ENCODE data around the gene MS4A1. TPM values are rescaled to one million over a fixed set of nuclear protein-coding genes. Genes with fewer than 3 reads are reported as not detected.

The MS4A1 gene
- polyA plus RNA-seq, 1 experiment = not detected

DNA sequence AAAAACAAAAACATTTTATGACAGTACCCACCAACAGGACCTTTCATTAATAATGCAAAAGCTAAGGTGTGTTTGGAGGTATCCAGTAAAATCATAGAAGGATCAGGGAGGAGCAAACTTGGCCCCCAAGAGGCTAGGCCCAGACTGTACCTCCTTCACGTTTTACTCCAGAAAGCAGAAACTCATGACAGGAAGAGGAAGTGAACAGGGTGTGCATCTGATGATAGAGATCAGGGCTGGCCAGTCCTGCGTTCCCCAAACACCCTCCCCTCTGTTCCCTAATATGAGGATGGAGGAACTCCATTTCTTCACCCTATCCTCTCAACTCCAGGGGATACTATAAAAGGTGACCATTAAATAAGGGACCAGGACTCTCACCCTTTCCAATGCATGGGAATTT lies 26.7 kb downstream of the MS4A1 start:
- Histone ChIP-seq H3K4me3 (ENCODE audit: low read depth, low read length) (no peak overlapping the region), H3K36me3 (ENCODE audit: control insufficient read depth, insufficient read depth, low read length) (no peaks in the 10 kb centered on the region), H3K27me3 (ENCODE audit: control insufficient read depth, insufficient read depth, low read length) (no peaks in the 10 kb centered on the region)
- CTCF ChIA-PET = no interaction called here
- TF ChIP-seq, protein P1, sequence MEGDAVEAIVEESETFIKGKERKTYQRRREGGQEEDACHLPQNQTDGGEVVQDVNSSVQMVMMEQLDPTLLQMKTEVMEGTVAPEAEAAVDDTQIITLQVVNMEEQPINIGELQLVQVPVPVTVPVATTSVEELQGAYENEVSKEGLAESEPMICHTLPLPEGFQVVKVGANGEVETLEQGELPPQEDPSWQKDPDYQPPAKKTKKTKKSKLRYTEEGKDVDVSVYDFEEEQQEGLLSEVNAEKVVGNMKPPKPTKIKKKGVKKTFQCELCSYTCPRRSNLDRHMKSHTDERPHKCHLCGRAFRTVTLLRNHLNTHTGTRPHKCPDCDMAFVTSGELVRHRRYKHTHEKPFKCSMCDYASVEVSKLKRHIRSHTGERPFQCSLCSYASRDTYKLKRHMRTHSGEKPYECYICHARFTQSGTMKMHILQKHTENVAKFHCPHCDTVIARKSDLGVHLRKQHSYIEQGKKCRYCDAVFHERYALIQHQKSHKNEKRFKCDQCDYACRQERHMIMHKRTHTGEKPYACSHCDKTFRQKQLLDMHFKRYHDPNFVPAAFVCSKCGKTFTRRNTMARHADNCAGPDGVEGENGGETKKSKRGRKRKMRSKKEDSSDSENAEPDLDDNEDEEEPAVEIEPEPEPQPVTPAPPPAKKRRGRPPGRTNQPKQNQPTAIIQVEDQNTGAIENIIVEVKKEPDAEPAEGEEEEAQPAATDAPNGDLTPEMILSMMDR (IDR thresholded peaks at IDR 0.05; ENCODE audit: insufficient read depth, low read depth, low read length) = no peak
- DNase-seq (ENCODE audit: low read depth) = no peak
- POLR2A ChIA-PET = no interaction called here

DNA sequence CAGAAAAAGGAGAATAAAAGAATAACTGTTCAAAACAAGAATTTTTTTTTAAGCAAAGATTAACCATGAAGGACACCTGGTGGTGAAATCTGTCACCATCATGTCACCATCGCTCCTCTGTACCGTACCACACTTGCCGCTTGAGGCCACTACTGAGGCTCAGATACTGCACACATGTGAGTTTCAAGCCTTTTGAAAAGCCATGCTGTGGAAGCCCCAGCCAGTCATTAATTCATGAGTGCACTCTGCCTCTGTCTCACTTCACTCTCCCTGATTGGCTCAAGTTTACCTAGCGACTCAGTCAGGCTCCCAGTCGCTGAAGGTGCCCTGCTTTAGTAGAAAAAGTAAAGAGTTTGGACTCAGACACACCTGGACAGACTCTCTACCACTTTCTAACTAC lies 30.3 kb downstream of the MS4A1 start:
- POLR2A ChIA-PET = no interaction called here
- Histone ChIP-seq H3K27me3 (ENCODE audit: control insufficient read depth, insufficient read depth, low read length) (no peaks in the 10 kb centered on the region), H3K36me3 (ENCODE audit: control insufficient read depth, insufficient read depth, low read length) (no peaks in the 10 kb centered on the region), H3K4me3 (ENCODE audit: low read depth, low read length) (no peak overlapping the region)
- TF ChIP-seq, protein P1 (IDR thresholded peaks at IDR 0.05; ENCODE audit: insufficient read depth, low read depth, low read length) = no peak
- CTCF ChIA-PET = no interaction called here
- no peak for DNase-seq (ENCODE audit: low read depth)

DNA sequence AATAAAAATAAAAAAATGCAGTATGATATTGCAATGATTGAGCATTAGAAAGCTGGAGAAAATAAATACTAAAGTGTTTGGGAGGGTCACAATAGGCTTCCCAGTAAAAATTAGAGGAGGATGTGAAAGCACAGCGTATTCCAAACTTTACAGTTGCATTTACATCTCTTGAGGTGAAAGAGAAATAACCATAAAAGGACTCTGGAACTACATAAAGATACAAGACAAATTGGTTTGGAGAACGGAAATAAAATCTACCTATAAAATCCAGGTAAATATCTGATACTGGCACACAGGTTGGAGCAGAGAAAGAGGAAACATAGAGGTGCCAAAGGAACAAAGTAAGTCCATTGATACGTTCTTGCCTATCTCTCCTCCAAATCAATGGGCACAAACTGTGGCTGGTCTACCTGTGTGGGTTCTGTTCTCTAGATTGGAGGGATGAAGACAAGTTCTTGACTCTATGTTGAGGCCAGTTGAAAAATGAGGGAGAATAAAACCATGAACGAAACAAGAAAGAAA lies 36.9 kb downstream of the MS4A1 start, which contains the start of gene MS4A12:
TSS of gene MS4A12 (plus strand) at position 291 of the 522 bp plus-strand sequence. CDS start 4,541 bp downstream, outside the sequence.
- Histone ChIP-seq H3K4me3 (ENCODE audit: low read depth, low read length) (no peak within 1 kb of the TSS), H3K36me3 (ENCODE audit: control insufficient read depth, insufficient read depth, low read length) (no peaks in the 10 kb centered on the region), H3K27me3 (ENCODE audit: control insufficient read depth, insufficient read depth, low read length) (no peaks in the 10 kb centered on the region)
- ChIA-PET POLR2A (no interaction called here), CTCF (no interaction called here)
- TF ChIP-seq, protein P1 (IDR thresholded peaks at IDR 0.05; ENCODE audit: insufficient read depth, low read depth, low read length) = no peak
- no peak for DNase-seq (ENCODE audit: low read depth)

DNA sequence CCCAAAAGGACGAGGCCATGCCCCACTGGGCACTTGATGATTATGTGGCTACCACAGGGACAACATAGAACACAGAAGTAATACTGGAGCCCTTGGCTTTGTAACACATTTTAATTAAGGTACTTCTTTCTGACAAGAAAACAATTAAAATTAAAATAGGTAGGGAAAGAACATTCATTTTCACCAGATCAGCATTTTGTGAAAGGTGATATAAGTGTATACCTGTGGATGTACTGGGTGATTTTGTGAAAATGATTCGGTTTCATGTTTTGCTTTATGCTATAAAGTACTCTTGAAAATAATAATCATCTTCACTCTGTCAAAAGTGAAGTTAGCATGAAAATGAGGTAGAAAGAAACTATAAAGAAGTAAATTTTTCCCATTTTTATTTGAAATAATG lies 37.8 kb downstream of the MS4A1 start:
- DNase-seq (ENCODE audit: low read depth) = no peak
- H3K27me3 ChIP-seq (ENCODE audit: control insufficient read depth, insufficient read depth, low read length) = no peaks in the 10 kb centered on the region
- ChIA-PET CTCF (no interaction called here), POLR2A (no interaction called here)
- no peak overlapping the region for H3K4me3 ChIP-seq (ENCODE audit: low read depth, low read length)
- H3K36me3 ChIP-seq (ENCODE audit: control insufficient read depth, insufficient read depth, low read length) = no peaks in the 10 kb centered on the region
- TF ChIP-seq, protein P1 (IDR thresholded peaks at IDR 0.05; ENCODE audit: insufficient read depth, low read depth, low read length) = no peak

DNA sequence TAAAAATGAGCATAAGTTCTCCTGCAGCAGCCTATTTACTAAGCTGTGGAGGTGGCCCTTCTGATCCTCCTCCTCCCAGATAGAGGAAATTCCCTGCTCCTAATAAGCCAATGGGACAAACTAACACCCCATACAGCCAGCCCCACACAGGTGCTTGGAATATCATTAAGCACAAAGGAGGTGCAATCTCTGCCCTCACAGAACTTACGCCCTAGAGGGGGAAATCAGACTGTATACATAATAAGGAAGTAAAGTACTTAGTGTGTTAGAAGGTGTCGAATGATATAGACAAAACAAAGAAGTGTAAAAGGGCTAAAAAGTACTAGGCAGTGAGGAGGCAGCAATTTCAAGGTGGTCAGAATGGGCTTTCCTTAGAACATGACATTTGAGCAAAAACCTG lies 42.8 kb downstream of the MS4A1 start:
- Histone ChIP-seq H3K4me3 (ENCODE audit: low read depth, low read length) (no peak overlapping the region), H3K36me3 (ENCODE audit: control insufficient read depth, insufficient read depth, low read length) (no peaks in the 10 kb centered on the region), H3K27me3 (ENCODE audit: control insufficient read depth, insufficient read depth, low read length) (no peaks in the 10 kb centered on the region)
- DNase-seq (ENCODE audit: low read depth) = no peak
- TF ChIP-seq, protein P1 (IDR thresholded peaks at IDR 0.05; ENCODE audit: insufficient read depth, low read depth, low read length) = no peak
- ChIA-PET CTCF (no interaction called here), POLR2A (no interaction called here)

All from BJ (cell line).